Measurements from ENCODE around the gene SIX2.
A peak's percentile ranks its signal among the peaks of the same experiment; 100 is the strongest.

The SIX2 gene

GRCh38 chr2:44959855-44960254 lies 49.4 kb downstream of the SIX2 start:
- no peak for DNase-seq (ENCODE audit: low read depth)
- no peak for TF ChIP-seq CTCF (IDR thresholded peaks at IDR 0.05; ENCODE audit: insufficient read depth, low read depth, low read length, missing control alignments)
- H3K4me3 ChIP-seq (ENCODE audit: low read depth, low read length), result no peak overlapping the region

DNA sequence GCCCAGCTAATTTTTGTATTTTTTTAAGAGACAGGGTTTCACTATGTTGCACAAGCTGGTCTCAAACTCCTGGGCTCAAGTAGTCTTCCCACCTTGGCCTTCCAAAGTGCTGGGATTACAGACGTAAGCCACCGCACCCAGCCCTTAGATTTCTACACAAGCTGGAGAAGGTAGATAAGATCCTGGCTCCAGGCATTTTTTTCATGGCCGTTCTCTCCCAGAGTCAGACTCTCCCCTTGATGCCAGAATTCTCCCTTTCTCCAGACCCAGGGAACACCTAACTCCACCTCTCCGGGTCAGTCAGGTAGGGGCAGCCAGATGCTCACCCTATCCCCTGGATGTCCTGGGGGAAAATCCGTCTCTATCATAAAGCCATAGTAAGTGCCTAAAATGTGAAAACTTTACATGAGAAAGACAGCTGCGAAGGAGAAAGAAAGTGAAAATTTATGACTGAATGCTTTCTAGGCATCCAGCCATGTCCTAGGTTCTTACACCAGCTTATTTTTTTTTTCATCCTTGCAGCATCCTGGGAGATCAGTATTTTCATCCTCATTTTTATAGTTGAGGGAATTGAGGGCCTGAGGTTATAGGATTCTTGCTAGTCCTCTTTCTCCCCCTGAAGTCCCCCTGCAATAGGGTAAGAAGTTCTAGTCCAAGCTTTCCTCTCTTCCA lies 51.5 kb downstream of the SIX2 start:
- no peak for TF ChIP-seq CTCF (IDR thresholded peaks at IDR 0.05; ENCODE audit: insufficient read depth, low read depth, low read length, missing control alignments)
- DNase-seq (ENCODE audit: low read depth), result no peak
- H3K4me3 ChIP-seq (ENCODE audit: low read depth, low read length), result no peak overlapping the region

- no peak overlapping the region for H3K4me3 ChIP-seq (ENCODE audit: low read depth, low read length)
- DNase-seq (ENCODE audit: low read depth), result no peak
Measured at GRCh38 chr2:44956843-44957242, 52.4 kb downstream of the SIX2 start.

DNA sequence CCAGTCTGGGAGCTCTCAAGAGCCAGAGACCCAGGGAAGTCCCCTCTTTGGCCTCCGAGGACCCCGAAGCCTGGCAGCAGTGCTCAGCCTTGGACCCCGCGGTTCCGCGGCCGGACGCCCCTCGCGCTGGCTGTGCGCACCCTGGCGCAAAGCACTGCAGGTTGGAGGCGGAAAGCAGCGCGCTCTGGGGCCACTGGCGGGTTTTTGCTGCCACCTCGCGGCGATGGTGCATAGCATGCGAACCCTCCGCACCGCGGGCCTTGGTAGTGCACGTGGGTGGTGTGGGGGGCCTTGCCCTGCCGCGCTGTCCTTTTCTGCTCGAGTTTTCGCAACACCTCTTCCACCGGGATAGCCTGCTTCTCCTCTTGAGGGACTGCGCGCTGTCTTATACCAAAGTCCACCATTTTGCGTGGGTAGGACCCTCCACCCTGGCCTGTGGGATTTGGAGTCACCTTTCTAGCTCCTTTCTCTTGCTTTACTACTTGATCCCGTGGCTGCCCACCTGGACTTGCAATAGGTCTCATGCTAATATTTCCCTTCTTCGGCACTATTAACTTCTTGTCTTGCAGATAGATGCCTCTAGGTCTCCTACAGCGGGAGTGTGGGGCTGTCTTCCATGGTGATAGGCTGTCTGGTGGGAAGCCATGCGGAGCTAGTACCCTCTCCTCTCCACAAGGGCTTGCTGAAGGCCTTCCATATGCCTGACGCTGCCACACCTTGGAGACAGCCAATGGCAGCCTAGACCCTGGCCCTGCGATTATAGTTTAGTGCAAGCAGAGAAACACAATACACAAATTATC lies 53.5 kb downstream of the SIX2 start:
- DNase-seq (ENCODE audit: low read depth), result peak; percentile 80
- TF ChIP-seq CTCF (IDR thresholded peaks at IDR 0.05; ENCODE audit: insufficient read depth, low read depth, low read length, missing control alignments), result peak; percentile 98
- peak overlapping the region; percentile 16 for H3K4me3 ChIP-seq (ENCODE audit: low read depth, low read length)

More at GRCh38 chr2:44956843-44957242, 52.4 kb downstream of the SIX2 start:
- no peak for TF ChIP-seq CTCF (IDR thresholded peaks at IDR 0.05; ENCODE audit: insufficient read depth, low read depth, low read length, missing control alignments)

Measured in GM12865 (cell line).